OCI-M2 (cell line): ENCODE data around the gene FKBP15.
"Not testable (repeated sequence)": the region's sequence is repeated elsewhere in the genome, so short reads cannot be mapped to it uniquely, and the experiment has no call there.

ENCODE experiments used
- DNase-seq: peaks from one replicate; lab custom pipeline; 2025; ENCODE audit not compliant: unreplicated experiment; lab: John Stamatoyannopoulos, UW

FKBP15 gene, protein sequence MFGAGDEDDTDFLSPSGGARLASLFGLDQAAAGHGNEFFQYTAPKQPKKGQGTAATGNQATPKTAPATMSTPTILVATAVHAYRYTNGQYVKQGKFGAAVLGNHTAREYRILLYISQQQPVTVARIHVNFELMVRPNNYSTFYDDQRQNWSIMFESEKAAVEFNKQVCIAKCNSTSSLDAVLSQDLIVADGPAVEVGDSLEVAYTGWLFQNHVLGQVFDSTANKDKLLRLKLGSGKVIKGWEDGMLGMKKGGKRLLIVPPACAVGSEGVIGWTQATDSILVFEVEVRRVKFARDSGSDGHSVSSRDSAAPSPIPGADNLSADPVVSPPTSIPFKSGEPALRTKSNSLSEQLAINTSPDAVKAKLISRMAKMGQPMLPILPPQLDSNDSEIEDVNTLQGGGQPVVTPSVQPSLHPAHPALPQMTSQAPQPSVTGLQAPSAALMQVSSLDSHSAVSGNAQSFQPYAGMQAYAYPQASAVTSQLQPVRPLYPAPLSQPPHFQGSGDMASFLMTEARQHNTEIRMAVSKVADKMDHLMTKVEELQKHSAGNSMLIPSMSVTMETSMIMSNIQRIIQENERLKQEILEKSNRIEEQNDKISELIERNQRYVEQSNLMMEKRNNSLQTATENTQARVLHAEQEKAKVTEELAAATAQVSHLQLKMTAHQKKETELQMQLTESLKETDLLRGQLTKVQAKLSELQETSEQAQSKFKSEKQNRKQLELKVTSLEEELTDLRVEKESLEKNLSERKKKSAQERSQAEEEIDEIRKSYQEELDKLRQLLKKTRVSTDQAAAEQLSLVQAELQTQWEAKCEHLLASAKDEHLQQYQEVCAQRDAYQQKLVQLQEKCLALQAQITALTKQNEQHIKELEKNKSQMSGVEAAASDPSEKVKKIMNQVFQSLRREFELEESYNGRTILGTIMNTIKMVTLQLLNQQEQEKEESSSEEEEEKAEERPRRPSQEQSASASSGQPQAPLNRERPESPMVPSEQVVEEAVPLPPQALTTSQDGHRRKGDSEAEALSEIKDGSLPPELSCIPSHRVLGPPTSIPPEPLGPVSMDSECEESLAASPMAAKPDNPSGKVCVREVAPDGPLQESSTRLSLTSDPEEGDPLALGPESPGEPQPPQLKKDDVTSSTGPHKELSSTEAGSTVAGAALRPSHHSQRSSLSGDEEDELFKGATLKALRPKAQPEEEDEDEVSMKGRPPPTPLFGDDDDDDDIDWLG

DNA sequence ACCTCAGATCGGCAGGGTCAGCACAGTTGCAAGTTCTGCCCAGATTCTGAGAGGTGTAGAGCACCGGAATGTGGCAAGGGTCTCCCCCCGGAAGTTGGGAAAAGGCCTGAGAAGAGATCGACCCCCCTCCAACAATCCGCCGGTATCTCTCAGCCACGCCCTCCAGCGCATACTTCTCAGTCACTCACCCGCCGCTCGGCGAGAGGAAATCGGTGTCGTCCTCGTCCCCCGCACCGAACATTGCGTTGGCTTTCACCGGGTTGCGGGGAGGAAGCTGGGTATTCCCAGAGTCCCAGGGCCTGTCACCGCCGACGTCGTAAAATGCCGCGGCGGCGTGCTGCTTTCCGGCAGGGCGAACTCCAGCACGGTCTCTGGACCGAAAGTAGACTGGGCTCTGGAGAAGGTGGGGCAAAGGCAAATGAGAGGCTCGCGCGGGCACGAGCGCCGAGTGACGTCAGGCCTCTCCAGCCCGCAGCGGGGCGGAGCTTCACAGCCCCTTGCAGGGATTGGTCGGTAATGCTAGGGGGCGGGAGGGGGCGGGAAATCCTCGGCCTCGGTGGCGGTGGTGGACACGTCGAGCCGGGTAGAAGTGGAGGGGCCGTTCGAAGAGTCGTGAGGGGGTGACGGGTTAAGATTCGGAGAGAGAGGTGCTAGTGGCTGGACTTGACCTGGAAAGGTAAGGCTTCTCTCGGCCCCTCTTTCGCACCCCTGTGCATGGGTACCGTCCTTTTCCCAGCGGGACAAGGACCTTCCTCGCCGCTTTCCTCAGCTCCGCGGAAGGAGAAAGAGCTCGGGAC lies at the start of gene FKBP15, which contains the start of gene SLC31A1:
FKBP15 (minus strand) TSS at position 275 of the 797 bp plus-strand sequence; CDS start at position 241, 34 bp downstream.
SLC31A1 (plus strand) TSS at position 542 of the 797 bp plus-strand sequence. CDS start 34,605 bp downstream, outside the sequence.
- DNase-seq: peak; percentile 67

DNA sequence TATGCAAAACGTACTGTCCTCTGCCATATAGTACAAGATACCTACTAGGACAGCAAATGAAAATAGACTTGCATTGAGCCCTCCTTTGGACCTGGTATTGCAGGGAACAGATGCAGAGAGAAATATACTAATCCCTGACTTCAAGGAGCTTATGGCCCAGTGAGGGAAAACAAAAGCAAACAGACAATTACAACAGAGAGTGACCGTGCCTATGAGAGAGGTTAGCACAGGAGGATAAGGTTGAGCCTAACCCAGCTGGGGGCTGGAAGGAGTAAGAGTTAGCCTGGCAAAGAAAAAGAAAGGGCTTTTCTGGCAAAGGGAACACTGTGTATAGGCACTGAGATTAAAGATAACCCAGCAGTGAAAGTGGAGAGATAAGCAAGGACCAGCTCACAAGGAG lies 48.8 kb upstream of the FKBP15 start:
- no peak for DNase-seq

DNA sequence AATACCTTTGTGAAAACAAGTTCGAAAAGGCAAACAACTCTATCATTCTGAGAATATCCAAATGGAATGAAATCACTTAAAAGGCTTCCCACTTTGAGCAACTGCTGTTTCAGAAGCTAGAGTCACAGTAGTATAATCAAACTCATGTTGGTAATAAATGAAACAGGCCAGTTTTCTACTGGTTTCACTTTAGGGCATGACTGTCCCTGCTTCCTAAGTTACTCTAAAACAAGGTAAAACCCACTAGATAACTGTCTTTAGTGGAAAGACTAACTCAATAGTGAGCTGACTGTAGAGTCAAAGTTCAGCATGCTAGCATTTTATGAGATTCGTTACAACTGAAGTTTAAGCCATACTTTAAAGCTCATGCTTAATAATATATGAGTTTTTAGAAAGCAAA lies 48.3 kb upstream of the FKBP15 start:
- DNase-seq: no peak

DNA sequence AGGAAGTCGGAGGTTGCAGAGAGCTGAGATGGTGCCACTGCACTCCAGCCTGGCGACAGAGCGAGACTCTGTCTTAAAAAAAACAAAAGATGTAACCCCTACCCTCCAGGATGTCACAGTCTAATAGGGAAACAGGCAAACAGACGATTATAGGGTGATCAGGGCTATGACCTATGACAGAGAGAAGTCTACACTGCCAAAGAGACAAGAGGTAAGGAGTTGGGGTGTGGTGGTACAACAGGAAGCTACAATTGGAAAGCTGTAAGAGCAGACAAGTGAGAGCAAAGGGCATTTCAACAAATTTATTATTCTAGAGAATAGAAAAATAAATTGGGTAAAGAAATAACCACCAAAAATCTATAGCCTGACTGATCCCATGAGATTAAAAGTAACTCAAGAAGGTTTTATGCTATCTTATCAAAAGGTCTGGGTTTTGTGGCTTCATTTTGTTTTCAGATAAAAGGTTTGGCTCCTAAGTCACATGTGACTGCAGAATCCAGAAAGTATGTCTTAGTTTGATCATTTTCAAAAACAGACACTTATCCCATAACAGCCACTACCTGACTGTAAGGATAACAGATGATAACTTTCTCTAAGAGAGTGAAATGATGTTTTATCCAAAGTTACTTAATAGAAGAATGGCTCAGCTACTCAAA lies 47.0 kb upstream of the FKBP15 start:
- no peak for DNase-seq

DNA sequence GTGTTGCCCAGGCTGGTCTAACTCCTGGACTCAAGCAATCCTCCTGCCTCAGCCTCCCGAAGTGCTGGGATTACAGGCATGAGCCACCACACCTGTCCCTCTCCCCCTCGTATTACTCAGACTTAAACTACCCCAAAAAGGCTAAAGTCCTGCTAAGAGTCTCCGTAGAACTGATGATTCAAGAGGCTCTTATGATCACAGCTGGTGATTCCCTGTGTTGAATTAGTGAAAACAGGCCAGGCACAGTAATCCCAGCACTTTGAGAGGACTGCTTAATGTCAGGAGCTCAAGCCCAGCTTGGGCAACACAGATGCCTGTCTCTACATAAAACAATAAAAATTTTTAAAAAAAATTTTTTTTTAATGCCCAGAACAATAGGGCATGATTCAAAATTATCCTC lies 45.1 kb upstream of the FKBP15 start:
- DNase-seq: no peak

DNA sequence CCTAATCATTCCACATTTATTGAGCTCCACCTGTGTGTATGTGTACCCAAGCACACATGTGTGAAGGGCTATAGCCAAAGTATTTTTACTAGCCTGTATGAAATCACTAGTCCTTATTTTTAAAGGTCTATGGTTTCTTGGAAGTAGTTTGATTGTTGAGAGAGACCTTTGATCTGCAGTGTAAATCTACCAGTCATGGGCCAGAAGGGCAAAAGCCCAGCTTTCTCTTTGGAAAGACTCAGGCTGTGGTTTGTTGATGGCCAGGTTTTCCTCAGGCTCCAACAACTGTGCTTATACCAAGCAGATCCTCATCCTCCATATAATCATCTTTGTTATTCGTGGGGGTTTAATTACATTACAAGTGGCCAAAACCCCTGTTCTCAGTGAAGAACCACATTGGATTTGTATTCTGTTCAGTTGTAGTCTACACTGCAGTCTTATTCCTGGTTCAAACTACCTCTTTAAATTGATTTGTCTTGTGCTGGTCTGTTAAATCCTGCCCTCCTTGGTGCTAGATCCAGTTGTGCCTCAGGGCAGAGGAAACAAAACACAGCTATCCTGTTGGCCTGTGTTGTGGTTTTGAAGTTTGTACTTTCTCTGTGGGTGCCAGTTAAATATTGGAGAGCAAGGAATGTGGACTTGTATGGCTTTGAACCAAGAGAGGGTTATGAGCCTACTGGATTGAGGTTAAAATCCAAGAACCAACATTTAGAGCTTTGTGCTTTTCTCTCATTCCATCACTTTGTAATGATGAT lies 41.0 kb upstream of the FKBP15 start:
- no peak for DNase-seq

DNA sequence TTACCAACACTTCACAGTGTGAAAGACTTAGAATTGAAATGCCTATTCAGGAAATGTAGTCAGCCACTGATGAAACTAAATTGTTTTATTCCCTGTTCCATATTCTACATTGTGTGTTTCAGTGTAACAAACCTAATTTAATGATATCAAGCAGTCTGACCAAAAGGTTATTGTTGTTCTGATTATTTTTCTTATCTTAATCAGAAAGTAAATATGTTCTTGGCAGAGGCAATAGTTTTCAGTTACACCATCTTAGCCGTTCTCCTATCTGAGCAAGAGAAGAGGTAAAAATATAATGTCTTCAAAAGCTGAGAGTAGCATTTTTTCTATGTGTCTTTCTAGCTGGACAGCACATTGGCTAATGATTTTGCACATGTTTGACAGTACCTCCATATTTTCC lies 37.2 kb upstream of the FKBP15 start:
- DNase-seq: no peak

DNA sequence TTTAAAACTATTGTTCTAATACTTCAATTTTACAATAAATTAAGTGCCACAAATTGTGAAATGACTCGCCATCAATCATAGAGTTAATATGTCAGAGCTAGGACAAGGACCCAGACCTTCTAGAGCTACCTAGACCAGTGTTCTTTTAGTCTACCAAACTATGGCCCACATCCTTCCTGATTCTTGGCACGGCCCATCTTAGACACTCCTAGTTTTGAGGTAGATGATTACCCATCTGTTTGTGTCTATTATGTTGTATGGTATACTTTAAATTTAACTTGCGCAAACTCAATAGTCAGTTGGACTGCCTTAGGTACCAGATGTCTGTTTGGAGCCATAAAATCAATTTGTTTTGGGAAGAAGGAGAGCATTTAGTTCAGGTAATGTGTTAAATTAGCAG lies 36.8 kb upstream of the FKBP15 start:
- DNase-seq: no peak

DNA sequence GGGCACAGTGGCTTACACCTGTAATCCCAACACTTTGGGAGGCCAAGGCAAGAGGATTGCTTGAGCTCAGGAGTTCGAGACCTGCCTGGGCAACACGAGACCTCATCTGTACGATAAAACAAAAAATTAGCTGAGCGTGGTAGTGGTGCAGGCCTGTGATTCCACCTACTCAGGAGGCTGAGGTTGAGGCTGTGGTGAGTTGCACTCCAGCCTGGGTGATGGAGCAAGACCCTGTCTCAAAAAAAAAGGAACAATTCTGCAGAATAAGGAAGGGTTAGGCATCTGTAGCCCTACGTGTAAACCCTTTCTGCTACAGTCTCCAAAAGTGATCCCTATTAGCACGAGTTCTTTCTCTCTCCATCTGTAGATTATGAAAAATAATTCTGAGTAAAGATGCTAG lies 34.4 kb upstream of the FKBP15 start:
- DNase-seq: no peak

DNA sequence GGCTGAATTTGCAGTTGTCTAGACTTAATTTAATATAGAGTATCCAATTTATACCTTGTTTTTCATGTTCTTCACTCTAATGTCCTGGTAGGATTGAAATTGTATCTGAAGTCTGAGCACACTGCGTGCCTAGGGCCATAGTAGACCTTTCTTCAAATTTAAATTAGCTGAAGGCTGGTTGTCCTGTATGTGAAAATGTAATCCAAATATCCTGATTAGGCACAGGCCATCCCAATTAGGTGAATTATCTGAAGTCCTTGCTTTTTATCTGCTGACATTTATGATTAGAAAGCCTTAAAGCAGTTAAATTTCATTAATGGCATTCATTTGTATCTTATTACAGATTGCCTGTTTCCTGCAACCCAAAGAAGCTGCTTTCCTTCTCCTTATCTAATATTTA lies 33.9 kb upstream of the FKBP15 start:
- DNase-seq: no peak

DNA sequence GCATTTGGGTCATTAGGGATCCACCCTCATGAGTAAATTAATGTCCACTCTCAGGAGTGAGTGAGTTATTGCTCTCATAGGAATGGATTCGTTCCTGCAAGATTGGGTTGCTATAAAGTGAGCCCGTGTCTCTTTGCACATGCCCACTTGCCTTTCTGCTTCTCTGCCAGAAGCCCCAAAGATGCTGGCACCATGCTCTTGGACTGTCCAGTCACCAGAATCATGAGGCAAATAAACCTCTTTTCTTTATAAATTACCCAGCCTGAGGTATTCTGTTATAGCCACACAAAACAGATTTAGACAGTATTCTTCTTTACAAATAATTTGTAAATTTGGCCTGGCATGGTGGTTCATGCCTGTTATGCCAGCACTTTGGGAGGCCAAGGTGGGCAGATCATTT lies 29.7 kb upstream of the FKBP15 start:
- DNase-seq: no peak

DNA sequence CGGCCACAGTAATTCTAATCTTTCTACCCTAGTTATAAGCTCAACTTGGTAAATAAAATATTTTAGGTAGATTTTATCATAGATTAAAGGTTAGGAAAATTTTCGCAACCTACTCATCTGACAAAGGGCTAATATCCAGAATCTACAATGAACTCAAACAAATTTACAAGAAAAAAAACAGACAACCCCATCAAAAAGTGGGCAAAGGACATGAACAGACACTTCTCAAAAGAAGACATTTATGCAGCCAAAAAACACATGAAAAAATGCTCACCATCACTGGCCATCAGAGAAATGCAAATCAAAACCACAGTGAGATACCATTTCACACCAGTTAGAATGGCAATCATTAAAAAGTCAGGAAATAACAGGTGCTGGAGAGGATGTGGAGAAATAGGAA lies 28.6 kb upstream of the FKBP15 start:
- DNase-seq: not testable (repeated sequence)

DNA sequence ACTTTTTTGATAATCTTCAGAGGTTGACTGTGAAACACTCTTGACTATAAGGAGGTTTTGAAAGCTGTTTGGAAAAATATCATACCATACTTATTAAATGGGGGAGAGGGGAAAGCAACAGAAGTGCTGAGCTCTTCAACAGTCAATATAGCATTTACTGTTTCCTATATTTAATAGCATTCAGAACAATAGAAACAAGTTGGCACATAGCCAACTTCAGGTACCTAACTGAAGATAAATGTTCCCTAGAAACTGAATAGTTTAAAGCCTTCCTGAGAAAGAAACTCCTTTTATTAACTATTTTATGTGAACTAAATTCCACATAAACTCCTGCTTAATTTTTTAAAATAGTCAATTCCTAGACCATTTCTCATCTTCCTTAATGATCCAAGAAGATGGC lies 26.6 kb upstream of the FKBP15 start:
- DNase-seq: no peak

DNA sequence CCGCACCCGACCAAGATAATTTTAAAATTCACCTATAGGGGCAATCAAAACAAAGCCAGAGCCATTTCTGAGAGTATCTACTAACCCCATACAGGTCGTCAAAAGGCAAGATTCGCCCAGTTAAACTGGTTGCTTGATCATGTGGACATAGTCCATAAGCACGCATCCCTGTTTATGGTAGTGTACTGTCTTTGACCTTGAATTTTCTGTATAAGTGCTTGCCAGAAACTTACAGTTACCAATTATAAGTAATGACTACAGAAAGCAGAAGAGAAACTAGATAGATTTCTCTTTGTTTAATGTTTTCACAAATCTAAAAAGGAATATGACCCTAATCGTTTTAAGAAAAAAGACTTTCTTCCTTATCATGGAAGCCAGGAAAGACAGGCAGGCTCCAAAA lies 25.9 kb upstream of the FKBP15 start:
- no peak for DNase-seq

DNA sequence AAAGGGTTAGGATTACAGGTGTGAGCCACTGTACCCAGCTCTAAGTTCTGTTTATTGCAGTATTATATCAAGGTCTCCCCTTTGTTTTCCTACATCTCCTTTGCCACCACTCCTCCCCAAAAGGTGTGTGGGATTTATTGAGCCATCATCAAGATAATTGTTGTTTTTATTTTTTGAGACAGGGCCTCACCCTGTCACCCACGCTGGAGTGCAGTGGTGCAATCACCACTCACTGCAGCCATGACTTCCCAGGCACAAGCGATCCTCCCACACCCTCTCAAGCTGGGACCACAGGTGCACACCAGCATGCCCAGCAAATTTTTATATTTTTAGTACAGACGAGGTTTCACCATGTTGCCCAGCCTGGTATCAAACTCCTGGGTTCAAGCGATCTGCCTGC lies 24.8 kb upstream of the FKBP15 start:
- DNase-seq: no peak

DNA sequence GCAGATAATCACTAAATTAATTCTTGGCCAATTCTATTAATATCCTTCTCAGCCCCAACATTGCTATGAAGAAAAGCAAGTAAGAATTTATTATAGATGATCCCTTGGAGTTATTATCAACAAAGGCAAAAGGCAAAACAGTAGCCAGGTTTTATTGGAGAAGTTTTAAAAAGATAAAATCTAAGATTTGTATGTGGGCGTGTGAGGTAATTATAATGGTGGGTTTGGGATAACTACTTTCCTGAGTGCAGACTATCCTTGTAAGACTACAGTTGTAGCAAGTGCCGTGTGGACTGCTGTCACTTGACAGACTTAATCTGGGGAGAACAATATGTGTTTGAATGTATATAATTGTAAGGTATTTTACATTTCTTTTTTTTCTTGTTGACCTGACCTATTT lies 23.5 kb upstream of the FKBP15 start:
- DNase-seq: no peak

DNA sequence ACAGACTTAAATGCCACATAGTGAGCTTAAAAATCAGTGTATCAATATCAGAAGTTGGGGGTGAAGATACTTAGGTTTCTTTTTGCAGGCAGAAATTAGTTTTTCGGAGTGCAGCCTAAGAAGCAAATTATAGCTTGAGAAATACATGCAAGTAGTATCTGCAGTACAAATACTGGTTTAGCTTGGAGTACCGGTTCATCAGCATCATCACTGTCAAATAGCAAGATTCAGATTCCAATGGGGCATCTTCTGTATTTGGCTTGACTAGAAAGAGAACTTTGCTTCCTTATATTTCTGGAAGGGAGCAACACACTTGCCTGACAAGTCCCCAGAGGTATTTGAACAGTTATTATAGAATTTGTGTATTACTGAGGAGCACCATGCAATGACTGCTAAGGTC lies 20.1 kb upstream of the FKBP15 start:
- DNase-seq: no peak

DNA sequence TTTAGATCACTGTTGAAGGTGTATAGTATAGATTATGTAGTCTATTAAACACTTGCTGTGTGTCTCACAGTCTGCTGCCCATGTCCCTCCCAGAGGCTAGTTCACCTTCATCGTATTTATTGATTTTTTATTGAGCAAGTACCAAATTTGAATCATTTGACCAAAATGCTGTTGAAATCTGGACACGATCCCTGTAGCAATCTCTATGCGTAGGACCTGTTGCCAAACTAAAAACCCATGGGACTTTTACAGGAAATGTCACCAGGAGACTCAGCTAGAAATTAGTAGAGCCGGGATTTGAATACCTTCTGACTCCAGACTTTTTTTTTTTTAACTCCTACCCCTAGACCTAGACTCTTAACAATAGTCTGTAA lies 17.8 kb upstream of the FKBP15 start:
- no peak for DNase-seq

DNA sequence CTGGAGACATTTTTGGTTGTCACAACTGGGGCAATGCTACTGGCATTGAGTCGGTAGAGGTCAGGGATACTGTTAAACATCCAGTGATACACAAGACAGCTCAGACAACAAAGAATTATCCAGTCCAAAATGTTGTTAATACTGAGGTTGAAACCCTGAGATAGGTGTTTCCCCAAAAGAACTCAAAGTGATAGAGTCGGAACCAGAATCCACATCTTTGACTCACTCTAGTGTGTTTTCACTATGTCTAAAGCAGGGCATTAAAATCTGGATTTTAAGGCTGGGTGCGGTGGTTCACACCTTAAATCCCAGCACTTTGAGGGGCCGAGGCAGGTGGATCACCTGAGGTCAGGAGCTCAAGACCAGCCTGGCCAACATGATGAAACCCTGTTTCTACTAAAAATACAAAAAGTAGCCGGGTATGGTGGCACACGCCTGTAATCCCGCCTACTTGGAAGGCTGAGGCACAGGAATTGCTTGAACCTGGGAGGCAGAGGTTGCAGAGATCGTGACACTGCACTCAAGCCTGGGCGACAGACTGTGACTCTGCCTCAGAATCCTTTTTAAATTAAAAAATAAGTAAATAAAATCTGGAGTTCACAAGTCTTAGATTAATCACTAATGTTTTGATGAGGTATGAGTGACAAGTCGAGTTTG lies 17.3 kb upstream of the FKBP15 start:
- DNase-seq: no peak
